NCI-H510A treated with DMSO at 0.1 percent for 48 hours (cell line): ENCODE measurements around the gene MAP3K4.

Experiments used
- DNase-seq: peaks from one replicate; lab custom pipeline; 2025; lab: John Stamatoyannopoulos, UW

The MAP3K4 gene, protein sequence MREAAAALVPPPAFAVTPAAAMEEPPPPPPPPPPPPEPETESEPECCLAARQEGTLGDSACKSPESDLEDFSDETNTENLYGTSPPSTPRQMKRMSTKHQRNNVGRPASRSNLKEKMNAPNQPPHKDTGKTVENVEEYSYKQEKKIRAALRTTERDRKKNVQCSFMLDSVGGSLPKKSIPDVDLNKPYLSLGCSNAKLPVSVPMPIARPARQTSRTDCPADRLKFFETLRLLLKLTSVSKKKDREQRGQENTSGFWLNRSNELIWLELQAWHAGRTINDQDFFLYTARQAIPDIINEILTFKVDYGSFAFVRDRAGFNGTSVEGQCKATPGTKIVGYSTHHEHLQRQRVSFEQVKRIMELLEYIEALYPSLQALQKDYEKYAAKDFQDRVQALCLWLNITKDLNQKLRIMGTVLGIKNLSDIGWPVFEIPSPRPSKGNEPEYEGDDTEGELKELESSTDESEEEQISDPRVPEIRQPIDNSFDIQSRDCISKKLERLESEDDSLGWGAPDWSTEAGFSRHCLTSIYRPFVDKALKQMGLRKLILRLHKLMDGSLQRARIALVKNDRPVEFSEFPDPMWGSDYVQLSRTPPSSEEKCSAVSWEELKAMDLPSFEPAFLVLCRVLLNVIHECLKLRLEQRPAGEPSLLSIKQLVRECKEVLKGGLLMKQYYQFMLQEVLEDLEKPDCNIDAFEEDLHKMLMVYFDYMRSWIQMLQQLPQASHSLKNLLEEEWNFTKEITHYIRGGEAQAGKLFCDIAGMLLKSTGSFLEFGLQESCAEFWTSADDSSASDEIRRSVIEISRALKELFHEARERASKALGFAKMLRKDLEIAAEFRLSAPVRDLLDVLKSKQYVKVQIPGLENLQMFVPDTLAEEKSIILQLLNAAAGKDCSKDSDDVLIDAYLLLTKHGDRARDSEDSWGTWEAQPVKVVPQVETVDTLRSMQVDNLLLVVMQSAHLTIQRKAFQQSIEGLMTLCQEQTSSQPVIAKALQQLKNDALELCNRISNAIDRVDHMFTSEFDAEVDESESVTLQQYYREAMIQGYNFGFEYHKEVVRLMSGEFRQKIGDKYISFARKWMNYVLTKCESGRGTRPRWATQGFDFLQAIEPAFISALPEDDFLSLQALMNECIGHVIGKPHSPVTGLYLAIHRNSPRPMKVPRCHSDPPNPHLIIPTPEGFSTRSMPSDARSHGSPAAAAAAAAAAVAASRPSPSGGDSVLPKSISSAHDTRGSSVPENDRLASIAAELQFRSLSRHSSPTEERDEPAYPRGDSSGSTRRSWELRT (N-terminal part only)

DNA sequence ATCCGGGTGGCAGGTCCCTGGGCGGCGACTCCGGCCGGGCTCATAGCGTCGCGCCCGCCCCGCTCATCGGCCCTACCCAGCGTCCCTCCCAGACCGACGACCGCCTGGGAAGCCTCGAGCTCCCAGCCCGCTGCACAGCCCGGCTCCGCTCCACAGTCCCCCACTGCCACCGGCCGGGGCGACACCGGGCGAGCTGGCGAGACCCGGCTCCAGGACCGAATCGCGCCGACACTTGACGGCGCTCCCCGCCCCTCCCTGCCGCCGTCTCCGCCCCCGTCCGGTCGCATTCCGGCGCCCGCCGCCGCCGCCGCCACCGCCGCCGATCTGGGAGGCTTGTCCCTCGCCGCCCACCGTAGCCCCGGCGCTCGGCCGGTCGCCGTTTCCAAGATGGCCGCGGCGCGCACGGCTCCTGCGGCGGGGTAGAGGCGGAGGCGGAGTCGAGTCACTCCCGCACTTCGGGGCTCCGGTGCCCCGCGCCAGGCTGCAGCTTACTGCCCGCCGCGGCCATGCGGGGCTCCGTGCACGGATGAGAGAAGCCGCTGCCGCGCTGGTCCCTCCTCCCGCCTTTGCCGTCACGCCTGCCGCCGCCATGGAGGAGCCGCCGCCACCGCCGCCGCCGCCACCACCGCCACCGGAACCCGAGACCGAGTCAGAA lies at the start of gene MAP3K4:
Gene MAP3K4 (plus strand): TSS at position 364 of the 655 bp plus-strand sequence. CDS start 163 bp downstream, at position 527.
- peak; percentile 44 for DNase-seq

DNA sequence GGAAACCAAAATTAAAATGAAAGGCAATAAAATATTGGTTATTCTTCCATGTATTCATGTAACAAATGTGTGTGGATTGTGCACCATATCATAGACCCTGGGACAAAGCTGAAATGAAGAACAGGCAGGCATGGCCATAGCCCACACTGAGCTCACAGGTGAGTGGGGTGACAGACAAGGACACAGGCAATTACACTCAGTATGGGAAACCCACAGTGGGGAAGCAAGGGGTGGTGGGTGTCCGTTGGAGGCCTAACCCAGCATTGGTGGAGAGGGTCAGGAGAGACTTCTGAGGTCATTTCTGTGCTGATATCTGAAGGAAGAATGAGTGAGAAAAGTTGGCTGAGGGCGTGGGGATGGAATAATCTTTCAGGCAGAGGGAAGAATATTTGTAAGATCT lies 47.6 kb upstream of the MAP3K4 start:
- DNase-seq = no peak

DNA sequence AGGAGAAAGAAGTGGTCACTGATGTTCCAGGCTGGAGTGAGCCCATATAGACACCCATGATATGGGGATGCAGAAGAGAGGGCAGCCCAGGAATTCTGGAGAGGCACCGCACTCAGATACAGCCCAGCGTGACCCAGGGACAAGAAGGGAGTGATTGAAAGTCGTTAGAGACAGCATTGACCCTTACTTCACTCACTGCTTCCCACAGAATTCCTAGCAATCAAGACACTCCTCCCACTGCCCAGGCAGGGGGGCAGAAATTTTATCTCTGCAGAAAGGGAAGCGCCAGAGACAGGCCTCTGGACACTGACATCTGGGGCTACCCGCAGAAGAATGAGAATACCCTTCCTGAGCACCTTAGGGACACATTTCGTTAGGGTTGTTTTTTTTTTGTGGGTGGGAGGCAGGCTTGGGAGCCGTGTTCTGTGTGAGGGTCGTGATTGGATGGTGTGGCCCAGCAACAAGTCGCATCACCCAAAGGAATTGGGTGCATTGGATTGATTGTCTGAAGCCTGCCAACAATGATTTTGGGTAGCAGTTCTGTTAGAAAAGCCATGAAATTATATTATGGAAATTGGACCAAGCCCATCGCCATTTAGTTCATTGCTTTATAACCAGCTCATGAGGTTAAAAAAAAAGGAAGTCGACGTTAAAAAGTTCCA lies 45.9 kb upstream of the MAP3K4 start:
- DNase-seq = no peak

DNA sequence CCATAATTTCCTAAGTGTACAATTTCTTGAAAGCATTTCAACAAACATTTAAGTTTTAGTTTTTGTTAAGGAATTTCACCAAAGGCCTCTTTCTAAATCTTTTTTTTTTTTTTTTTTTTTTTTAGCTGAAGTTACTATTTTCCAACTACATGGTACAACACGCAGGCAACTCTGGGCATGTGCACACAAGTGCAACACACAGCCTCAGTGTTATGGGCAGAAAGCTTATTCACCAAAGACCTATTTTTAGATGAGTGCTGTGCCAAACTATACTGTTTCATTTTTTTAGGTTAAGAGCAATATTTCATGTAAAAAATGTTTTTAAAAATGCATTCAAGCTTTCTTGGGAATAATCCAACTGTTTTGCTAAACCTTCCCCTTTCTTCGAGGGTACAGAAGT lies 42.0 kb upstream of the MAP3K4 start:
- no peak for DNase-seq

DNA sequence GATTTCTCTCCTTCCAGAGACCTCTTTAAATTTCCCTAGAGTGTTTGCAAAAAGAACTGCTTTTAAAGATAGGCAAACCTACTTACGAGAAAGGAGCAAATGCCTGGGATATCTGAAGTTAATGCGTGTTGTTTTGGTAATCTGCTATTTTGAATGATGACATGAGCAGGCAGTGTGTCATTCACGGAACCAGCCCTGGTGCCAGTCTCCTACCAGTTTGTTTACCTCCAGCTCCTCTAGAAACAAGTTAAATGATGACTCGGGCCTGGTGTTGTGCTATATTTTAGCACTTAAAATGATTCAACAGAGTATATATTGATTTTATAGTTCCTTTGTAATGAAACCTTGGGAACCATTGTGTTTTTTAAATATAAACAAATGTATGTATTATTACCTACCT lies 41.1 kb upstream of the MAP3K4 start:
- no peak for DNase-seq

DNA sequence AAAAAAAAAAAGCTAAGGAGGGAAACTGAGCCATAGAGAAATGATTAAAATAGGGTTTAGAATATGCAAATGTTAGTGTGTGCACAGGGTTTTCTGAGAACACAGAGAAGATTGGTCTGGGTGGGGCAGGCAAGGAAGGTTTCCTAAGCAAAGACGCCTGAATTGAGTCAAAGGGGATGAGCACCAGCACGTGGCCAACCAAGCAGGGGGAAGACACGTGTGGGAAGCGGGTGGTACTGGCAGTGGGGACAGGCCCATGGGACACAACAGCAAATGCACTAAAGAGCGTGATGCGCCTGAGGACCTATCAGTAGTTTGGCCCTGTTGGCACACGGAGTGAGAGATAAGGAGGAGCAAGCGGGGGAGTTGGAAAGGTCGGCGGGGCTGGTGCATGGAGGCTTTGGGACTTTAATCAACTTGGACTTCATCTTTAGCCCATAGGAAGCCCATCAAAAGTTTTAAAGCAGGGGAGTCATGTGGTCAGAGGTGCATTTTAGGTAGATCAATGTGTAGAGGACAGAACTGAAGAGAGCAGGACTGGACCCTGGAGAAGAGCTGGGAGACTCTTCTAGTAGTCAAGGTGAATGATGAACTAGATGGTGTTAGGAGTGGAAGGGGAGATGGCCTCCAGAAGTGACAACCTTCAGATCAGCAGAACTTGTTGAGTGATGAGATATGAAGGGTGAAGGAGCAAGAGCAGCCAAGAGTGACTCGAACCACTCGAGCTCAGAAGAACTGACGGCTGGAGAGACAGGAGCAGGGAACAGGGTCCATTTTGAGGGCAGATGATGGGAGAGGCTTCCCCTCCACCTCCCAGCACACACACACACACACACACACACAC lies 40.2 kb upstream of the MAP3K4 start:
- DNase-seq = no peak

DNA sequence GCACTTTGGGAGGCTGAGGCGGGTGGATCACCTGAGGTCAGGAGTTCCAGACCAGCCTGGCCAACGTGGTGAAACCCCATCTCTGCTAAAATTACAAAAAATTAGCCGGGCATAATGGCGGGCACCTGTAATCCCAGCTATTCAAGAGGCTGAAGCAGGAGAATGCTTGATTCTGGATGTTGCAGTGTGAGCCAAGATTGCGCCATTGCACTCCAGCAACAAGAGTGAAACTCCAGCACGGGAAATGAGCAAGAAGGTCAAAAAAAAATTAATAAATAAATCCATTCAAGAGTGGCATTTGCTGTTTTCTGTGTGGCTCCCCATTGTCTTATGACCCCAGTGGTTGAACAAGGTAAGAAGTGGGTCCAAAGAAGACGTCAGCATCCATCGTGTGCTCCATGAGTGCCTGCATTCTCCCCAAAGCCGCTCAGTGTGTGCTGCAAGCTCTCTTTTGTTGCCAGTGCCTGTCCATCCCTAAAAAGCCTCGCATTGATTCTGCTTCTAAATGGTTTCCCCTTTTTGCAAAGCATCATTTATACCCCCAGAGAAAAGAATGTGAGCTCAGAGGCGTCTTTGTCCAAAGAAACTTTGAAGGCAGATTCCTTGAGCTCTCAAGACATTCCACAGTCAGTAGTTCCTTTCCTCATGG lies 38.8 kb upstream of the MAP3K4 start:
- no peak for DNase-seq

DNA sequence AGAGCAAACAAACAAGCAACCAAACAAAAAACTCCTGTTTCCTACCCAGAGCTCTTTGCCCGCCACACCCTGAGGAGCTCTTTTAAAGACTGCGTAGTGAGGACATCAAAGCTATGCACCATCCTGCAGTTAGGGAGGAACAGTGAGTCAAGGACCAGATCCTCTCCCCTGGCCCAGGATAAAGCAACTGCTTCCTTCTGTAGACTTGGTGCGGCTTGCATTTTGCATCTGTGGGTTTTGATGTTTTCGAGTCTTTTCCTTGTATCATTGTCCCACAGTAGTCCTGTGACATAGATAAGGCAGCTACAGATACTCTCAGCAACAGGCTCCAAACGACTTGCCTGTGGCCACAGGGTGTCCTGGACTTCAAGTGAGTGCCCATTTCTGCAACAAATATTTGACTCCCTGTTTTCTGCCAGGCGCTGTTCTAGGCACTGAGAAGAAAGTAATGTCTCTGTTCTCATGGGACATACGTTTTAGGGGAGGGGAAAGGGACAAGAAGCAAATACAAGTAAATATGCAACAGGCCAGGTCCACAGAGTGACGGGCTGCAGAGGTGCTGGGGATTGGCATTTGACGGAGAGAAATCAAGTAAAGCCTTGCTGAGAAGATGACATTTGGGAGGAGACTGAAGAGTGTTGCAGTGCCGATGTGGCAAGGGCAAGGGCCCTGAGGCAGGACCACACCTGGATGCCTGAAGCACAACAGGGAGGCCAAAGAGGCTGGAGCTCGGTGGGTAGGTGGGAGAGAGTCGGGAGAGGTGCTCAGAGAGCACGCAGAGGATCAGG lies 35.9 kb upstream of the MAP3K4 start:
- DNase-seq = no peak

DNA sequence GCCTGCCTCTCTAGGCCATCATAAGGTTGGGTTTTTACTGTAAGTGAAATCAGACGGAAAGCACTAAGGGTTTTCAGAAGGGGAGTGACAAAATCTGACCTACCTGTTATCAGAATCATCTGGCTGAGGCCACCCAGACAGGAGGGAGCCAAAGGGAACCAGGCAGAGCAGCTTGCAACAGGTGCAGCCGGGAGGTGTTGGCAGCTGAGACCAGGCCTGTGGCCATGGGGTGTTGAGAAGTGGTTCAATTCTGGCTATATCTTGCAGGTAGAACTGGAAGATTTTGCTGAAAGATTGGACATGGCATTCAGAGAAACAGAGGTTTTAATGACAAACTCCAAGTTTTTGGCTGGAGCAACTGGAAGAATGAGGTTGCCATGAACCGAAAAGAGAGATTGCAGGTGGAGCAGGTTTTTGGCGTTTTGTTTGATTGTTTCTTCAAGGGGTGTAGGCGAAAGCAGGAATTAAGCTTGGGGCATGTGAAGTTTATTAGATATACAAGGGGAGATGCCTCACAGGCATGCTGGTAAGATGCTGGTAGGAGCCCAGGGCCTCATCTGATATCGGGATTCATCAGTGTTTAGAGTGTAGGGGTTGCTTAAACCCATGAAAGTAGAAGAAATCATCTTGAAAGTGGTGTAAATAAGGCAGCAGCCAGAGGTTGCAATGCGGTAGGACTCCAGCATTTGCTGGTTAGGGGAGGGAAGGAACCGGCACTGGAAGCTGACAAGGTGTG lies 35.1 kb upstream of the MAP3K4 start:
- no peak for DNase-seq

DNA sequence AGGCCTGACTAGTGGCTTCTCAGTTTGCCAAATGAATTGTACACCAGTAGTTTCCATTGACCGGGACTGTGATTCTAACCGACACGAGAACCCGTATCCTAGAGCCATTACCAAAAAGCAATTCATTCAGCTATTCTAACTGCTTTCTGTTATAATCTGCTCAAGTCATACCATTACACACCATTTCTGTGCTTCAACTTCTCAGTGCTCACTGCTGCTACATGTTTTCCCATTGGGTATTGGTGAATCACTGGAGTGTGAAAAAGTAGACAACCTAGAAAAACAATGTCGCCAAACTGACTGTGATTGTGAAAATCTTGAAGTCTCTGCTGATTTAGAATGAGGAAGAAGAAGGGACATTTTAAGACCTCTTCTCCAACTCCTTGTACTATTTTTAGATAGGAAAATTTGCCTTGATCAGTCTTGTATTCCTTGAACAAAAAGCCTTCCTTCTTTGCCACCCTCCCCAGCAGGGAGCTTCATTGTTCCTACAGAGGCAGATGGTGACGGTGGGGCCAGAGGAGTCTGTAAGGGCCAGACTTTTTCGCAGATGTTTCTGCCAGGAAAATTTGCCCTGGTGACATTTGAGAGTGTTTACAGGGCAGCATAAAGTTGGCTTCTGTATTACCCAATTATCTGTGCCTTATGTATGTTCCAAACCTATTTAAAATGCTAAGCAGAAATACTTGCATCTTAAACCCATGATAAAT lies 31.7 kb upstream of the MAP3K4 start:
- no peak for DNase-seq

DNA sequence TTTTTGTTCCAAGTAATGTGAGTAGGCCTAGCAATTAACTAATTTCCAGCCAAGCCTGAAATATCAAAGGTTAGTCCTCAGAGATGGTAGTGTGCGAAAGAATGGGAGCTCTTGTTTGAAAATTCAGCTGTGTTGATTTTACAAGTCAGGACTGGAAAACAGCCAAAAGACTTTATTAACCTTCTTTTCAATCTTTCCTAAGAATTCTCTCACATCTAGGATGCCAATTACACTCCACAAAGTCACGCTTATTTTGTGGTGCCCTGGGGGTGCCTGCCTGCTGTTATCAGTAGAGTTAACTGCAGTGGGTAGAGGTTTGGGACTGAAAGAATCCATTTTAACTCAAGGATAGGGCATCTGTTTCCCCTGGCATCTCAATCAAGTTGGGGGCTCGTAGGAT lies 30.7 kb upstream of the MAP3K4 start:
- DNase-seq = no peak

DNA sequence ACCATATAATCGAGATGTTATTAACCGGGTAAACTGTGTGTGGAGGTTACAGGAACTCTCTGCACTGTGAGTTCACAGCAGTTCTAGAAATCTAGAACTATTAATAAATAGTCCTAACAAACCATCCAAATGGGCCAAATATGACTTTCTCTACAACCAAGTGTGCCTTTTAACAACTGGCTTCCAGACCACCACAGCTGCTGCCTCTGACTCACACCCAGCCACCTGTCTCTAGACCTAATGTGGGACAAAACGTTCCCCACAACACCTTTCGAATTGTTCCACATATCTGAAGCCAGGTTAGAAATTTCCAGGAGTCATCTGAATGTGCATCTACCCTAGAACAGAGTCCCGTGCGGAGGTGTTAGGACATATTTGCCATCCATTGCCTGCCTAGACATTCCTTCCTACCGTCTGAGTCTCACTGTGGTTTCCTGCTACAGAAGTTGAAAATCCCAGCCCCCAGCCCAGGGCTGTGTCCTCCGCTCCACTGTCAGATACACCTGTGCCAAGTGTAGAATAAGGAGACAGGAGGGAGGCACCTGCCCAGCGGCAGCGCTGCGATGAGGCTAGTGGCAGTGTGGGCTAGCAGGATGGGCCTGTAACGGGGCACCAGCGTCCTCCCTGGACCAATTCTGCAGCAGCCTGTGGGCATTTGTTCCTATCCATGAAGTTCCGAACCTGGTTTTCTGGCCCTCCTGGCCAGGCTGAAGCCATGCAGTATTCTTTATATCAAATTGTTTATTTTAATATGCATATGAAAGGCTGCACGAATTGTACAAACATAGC lies 28.5 kb upstream of the MAP3K4 start:
- DNase-seq = no peak

DNA sequence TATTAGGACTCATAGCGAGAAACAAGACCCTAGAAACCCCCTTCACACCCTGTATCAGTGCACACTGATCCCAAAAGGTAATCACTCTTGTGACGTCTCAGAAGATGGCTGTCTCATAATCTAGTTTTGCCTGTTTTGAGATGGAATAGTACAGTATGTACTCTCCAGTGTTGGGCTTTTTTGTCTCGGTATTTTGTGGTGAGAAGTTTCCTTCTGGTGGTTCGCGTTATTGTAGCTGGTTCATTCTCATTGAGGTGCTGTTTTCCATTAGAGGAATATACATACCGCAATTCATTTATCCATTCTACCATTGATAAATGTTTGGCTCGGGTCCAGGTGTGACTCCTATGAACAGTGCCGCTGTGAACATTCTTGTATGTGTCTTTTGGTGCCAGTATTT lies 27.9 kb upstream of the MAP3K4 start:
- no peak for DNase-seq

DNA sequence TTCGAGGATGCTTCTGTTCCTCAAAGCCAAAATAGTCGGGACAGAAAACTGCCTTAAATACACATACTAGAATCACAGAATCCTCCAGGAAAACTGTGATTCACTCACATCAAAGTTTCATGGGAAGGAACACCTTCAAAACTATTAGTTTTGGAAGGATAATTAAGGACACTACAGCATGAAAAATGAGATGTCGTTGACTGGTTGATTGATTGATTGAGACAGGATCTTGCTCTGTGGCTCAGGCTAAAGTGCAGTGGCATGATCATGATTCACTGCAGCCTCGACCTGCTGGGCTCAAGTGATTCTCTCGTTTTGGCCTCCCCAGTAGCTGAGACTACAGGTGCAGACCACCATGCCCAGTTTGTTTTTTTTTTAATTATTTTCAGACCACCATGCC lies 25.7 kb upstream of the MAP3K4 start:
- DNase-seq = no peak

DNA sequence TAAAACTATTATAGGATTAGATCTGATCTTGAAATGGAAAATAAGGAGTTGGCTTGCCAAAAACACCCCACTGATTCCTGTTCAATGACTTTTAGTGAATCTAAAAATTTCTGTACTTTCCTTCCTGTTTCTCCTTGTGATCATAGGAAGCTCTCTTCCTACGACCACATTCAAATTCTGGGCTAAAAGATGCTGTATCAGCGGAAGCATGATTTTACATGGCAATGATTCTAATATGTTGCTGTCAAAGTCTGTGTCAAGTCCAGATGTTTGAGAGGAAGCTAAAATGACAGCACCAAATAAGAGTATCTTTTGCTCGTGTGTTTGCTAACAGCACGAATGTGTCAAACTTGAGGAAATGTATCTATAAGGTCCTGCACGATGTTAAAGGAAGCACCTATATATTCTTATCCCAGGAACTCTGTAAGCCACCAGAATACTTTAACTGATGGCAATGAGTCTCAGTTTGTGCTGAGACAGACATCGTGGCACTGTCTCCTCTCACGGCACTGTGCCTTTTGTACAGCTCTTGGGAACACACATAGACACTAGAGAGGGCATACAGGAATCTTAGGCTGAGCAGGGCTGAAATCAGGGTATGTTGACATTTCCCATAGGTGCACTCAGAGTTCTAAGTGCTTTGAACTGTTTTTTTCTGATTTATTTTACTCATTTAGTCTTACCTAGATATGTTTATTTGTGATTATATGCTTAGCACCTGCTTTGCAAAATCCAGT lies 24.9 kb upstream of the MAP3K4 start:
- DNase-seq = no peak

DNA sequence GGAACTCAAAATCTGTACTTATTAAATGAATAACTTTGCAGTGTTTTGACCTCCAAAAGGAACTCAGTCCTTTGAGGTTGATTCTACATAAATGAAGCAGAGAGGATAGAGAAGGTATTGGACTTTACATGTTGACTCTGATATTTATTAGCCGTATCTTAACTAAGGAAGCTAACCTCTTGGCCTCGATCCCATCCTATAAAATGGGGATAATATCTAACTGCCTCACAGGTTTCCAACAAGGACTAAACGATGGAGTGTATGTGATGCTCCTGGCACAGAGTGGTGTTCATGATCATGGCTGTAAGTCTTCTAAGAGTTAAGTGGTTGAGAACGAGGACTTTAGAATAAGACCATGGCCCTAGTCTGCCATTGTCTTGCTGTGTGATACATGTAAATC lies 24.2 kb upstream of the MAP3K4 start:
- DNase-seq = no peak
